ENCODE results near the gene NPFFR2.

NPFFR2 gene

DNA sequence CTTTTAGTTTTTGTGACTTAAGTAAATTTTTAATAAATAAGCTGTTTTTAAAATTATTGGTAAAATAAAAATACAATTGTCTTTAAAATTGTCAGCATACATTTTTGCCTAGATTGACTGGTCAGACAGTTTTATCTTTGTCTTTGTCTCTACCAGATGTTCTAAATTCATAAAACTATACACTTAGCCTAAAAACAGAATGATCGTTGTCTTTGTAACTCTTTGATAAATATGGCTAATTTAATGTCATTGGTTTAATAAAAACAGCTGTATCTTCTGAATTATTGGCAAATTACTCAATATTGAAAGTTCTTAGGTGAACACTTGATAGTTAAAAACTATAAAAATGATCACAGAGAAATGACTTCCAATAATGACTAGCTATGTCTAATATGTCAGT, 36.5 kb upstream of the NPFFR2 start:
- H3F3A ChIP-seq (ENCODE audit: insufficient read depth, low read length) = no peaks in the 10 kb centered on the region
- no peak for DNase-seq
- no peak overlapping the region for H3K4me2 ChIP-seq (ENCODE audit: low read depth, low read length)

GRCh38 chr4:72006586-72006985, 25.2 kb upstream of the NPFFR2 start:
- H3K4me1 ChIP-seq (ENCODE audit: low read length) = no peaks in the 10 kb centered on the region
- no peak overlapping the region for H3K9ac ChIP-seq (ENCODE audit: low read length)
- DNase-seq = no peak
- H3K27ac ChIP-seq (ENCODE audit: low read length) = no peak overlapping the region
- H3K27me3 ChIP-seq (replicated peaks; ENCODE audit: insufficient read depth, low read length) = no peaks in the 10 kb centered on the region
- H3F3A ChIP-seq (ENCODE audit: insufficient read depth, low read length) = no peaks in the 10 kb centered on the region
- no peak overlapping the region for H3K4me2 ChIP-seq (ENCODE audit: low read depth, low read length)
- no peak for TF ChIP-seq EZH2phosphoT487 (IDR thresholded peaks at IDR 0.05; ENCODE audit: low read length)
- TF ChIP-seq, protein P1, sequence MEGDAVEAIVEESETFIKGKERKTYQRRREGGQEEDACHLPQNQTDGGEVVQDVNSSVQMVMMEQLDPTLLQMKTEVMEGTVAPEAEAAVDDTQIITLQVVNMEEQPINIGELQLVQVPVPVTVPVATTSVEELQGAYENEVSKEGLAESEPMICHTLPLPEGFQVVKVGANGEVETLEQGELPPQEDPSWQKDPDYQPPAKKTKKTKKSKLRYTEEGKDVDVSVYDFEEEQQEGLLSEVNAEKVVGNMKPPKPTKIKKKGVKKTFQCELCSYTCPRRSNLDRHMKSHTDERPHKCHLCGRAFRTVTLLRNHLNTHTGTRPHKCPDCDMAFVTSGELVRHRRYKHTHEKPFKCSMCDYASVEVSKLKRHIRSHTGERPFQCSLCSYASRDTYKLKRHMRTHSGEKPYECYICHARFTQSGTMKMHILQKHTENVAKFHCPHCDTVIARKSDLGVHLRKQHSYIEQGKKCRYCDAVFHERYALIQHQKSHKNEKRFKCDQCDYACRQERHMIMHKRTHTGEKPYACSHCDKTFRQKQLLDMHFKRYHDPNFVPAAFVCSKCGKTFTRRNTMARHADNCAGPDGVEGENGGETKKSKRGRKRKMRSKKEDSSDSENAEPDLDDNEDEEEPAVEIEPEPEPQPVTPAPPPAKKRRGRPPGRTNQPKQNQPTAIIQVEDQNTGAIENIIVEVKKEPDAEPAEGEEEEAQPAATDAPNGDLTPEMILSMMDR (IDR thresholded peaks at IDR 0.05; ENCODE audit: low read length) = no peak
- TF ChIP-seq EZH2 (optimal IDR thresholded peaks at IDR 0.05; ENCODE audit: low read depth, low read length) = no peak
- no peaks in the 10 kb centered on the region for H3K9me3 ChIP-seq (replicated peaks; ENCODE audit: insufficient read depth, low read length)
- no peaks in the 10 kb centered on the region for H3K79me2 ChIP-seq (ENCODE audit: low read length)
- no peaks in the 10 kb centered on the region for H4K20me1 ChIP-seq (ENCODE audit: insufficient read depth, low read length)
- H3K9me2 ChIP-seq (replicated peaks; ENCODE audit: insufficient read depth, low read length) = no peaks in the 10 kb centered on the region
- no peak overlapping the region for H2AFZ ChIP-seq (ENCODE audit: low read length)
- H3K4me3 ChIP-seq (ENCODE audit: low read length) = no peak overlapping the region
- H3K36me3 ChIP-seq (replicated peaks; ENCODE audit: insufficient read depth, low read length) = no peaks in the 10 kb centered on the region

More for the DNA sequence above, 36.5 kb upstream of the NPFFR2 start:
- H3K36me3 ChIP-seq (replicated peaks; ENCODE audit: insufficient read depth, low read length) = no peaks in the 10 kb centered on the region
- no peaks in the 10 kb centered on the region for H4K20me1 ChIP-seq (ENCODE audit: insufficient read depth, low read length)
- no peaks in the 10 kb centered on the region for H3K4me1 ChIP-seq (ENCODE audit: low read length)
- no peaks in the 10 kb centered on the region for H3K27me3 ChIP-seq (replicated peaks; ENCODE audit: insufficient read depth, low read length)
- H3K4me3 ChIP-seq (ENCODE audit: low read length) = no peak overlapping the region
- no peak overlapping the region for H3K9ac ChIP-seq (ENCODE audit: low read length)
- TF ChIP-seq EZH2phosphoT487 (IDR thresholded peaks at IDR 0.05; ENCODE audit: low read length) (no peak), EZH2 (optimal IDR thresholded peaks at IDR 0.05; ENCODE audit: low read depth, low read length) (no peak)
- TF ChIP-seq, protein P1 (IDR thresholded peaks at IDR 0.05; ENCODE audit: low read length) = no peak
- no peaks in the 10 kb centered on the region for H3K9me2 ChIP-seq (replicated peaks; ENCODE audit: insufficient read depth, low read length)
- H3K9me3 ChIP-seq (replicated peaks; ENCODE audit: insufficient read depth, low read length) = no peaks in the 10 kb centered on the region
- no peaks in the 10 kb centered on the region for H3K79me2 ChIP-seq (ENCODE audit: low read length)
- no peak overlapping the region for H3K27ac ChIP-seq (ENCODE audit: low read length)
- H2AFZ ChIP-seq (ENCODE audit: low read length) = no peak overlapping the region

- no peak overlapping the region for H2AFZ ChIP-seq (ENCODE audit: low read length)
- no peak for TF ChIP-seq EZH2phosphoT487 (IDR thresholded peaks at IDR 0.05; ENCODE audit: low read length)
- TF ChIP-seq, protein P1 (IDR thresholded peaks at IDR 0.05; ENCODE audit: low read length) = no peak
- TF ChIP-seq EZH2 (optimal IDR thresholded peaks at IDR 0.05; ENCODE audit: low read depth, low read length) = no peak
- no peaks in the 10 kb centered on the region for H4K20me1 ChIP-seq (ENCODE audit: insufficient read depth, low read length)
- H3K9me2 ChIP-seq (replicated peaks; ENCODE audit: insufficient read depth, low read length) = no peaks in the 10 kb centered on the region
- no peaks in the 10 kb centered on the region for H3K27me3 ChIP-seq (replicated peaks; ENCODE audit: insufficient read depth, low read length)
- no peaks in the 10 kb centered on the region for H3F3A ChIP-seq (ENCODE audit: insufficient read depth, low read length)
- H3K9ac ChIP-seq (ENCODE audit: low read length) = no peak overlapping the region
- H3K79me2 ChIP-seq (ENCODE audit: low read length) = no peaks in the 10 kb centered on the region
- H3K4me3 ChIP-seq (ENCODE audit: low read length) = no peak overlapping the region
- no peak overlapping the region for H3K27ac ChIP-seq (ENCODE audit: low read length)
- DNase-seq = no peak
- H3K4me2 ChIP-seq (ENCODE audit: low read depth, low read length) = no peak overlapping the region
- no peaks in the 10 kb centered on the region for H3K4me1 ChIP-seq (ENCODE audit: low read length)
- H3K9me3 ChIP-seq (replicated peaks; ENCODE audit: insufficient read depth, low read length) = no peaks in the 10 kb centered on the region
- H3K36me3 ChIP-seq (replicated peaks; ENCODE audit: insufficient read depth, low read length) = no peaks in the 10 kb centered on the region
Observed at GRCh38 chr4:72011906-72012305, 19.9 kb upstream of the NPFFR2 start.

Measured in MM.1S (cell line).